Activated CD8-positive, alpha-beta memory T cell treated with anti-CD3 and anti-CD28 coated beads for 1 hour (primary cell): Measurements from ENCODE around the gene B3GAT1.

Source experiments
- DNase-seq, 2 donors: peaks; one replicate each; pipeline ENCODE4 v3.0.0-alpha.2; 2020; ENCODE audit warnings: low read depth in 1 of 2; ENCODE audit errors: extremely low read depth in 1 of 2

B3GAT1 gene

DNA sequence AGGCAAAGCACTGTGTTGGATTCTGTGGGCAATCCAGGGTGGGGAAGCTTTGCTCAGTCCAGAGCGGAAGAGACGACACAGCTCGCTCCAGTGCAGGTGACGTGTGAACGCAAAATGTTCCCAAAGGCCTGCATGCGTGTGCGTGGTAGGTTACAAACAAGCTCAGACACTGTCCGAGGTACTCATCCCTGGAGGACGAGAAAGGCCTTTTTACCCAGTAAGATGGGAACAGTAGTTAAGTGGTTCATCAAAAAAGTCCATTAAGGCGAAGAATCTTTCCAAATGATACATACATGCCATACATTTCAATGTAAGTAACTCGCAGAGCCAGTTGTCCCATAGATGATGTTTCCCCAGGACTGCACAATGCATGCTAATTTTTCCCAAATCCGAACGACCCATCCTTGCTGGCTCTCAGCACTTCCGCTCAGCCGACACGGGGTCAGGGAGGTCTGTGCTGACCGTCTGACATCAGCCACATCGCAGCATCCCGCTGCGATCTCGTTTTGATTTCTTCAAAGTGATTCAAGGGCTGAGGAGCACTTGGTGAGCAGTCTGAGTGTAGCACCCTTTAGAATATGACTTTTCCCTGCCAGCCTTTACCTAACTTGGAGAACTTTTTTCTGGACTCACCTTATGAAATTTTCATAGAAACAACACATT lies 19.0 kb downstream of the B3GAT1 start:
- no peak for DNase-seq

DNA sequence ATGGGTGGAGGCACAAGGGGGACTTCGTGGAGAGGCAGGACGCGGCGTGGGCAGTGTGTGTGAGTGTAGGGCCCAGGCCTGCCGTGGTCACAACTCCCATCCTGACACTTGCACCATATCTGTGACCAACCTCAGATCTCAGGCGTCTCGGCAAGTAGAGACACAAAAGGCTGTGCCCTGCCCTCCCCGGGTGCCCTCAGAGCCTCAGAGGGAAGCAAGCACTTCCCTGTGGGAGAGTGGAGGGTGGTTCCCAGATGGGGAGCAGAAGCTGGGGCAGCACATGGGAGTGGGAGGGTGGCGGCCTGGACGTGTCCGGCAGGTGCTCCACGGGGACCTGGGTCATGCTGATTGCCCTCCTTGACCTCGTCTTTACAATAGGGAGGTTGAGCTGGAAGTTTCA lies 20.4 kb downstream of the B3GAT1 start:
- no peak for DNase-seq

DNA sequence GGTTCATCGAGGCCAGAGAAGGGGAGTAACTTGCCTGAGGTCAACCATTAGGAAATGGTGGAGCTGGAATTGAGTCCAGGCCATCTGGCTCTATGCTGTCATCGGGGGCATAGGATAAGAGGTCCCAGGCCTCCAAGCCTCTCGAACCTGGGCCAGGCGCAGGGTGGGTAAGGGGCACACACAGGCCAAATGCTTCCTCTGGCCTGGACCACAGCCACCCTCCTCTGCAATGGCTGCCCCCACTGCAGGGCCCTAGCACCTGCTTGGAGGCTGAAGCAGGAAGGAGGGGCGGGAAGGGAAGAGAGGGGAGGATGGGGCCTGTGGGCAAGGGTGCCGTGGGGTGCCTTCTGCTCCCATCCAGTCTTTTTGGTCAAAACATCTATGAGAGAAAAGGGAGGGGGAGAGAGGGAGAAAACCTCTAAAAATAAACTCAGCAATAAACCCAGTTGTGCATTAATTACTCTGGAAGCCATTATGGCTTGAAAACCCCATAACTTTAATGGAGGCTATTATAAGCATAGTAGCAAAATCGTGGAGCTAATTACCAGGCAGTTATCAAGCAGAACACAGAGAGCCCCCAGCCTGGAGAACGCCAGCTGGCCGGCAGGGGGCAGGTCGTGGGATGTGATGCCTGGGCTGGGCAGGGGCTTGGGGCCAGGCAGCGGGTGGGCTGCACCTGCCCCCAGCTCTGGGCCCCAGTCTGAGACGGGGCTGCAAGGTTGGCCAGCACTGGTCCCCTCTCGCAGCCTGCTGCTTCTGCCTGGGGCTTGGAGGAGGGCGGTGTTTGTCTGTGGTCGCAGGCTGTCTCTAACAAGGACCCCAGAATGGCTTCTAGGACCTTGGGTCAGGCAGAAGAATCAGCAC lies 21.1 kb downstream of the B3GAT1 start:
- no peak for DNase-seq

DNA sequence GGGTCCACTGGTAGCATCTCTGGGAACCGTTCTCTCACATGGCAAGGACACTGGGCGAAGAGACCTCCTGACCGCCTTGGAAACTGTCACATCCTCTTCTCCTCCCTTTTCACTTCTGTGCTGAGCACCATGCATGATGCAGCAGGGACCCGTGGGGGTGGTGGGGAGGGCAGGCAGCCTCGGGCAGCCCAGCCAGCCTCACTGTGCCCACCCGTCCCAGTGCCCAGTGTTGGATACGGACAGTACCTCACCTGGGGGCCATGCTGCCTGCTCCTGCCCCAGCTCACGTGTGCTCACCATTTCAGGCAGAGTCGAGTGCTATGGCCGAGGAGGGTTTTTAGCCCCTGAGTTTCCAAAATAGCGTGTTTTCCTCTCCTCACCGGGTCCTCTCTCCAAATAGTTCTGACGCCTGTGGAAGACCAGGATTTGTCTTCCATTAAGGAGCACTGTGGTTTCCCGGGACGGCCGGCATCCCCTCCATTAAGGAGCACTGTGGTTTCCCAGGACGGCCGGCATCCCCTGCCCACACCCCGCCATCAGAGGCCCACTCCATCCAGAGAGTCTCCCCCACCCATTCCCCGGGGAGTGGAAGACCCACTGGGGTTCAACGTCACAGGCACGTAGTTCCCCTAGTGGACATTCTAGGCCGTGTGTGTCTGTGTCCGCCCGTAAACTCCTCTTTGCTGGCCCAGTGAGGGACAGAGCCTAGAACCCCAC lies 22.4 kb downstream of the B3GAT1 start:
- no peak for DNase-seq

DNA sequence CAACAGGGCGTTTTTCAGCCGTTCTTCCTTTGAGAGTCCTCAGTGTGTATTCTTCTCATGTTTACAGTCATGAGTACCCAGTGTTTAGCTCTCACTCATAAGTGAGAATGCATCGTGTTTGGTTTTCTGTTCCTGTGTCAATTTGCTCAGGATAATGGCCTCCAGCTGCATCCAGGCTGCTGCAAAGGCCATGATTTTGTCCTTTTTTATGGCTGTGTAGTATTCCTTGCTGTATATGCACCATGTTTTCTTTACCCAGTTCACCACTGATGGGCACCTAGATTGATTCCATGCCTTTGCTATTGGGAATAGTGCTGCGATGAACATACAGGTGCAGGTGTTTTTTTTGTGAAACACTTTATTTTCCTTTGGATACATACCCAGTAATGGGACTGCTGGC lies 23.5 kb downstream of the B3GAT1 start:
- no peak for DNase-seq

DNA sequence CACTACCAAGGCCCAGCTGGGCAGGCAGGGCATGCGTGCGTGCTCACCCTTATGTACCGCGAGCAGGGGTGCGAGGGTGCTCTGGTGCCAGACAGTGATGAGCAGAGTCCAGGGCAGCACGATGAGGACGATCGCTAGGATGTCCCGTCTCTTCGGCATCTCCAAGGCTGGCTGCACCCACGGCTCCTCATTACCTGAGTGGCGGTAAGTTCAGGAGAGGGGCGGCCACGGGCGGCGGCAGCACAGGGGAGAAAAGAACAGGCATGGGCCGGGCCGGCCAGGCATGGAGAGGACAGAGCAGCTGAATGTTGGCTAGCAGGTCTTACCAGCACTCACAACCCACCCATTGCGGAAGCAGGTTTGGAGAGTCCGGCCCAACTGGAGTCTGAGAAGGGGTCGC lies 24.5 kb downstream of the B3GAT1 start:
- no peak for DNase-seq

DNA sequence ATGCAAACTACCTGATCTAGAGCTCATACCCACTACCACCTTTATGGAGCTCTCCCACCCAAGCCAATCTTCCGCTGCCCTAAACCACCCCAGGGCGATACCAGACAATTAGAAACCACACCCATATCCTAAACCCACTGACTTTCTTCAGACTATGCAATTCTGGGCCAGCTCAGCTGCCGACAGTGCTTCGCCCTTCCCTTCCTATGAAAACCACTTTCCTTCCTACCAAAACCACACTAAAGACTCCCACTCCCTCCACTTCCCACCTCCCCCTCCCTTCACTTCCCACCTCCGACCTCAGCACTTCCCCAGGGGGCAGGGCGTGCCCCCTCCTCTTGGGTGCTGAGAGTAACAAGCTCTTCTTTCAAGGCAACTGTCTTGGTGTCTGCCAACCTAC lies 25.1 kb downstream of the B3GAT1 start:
- DNase-seq = no peak

DNA sequence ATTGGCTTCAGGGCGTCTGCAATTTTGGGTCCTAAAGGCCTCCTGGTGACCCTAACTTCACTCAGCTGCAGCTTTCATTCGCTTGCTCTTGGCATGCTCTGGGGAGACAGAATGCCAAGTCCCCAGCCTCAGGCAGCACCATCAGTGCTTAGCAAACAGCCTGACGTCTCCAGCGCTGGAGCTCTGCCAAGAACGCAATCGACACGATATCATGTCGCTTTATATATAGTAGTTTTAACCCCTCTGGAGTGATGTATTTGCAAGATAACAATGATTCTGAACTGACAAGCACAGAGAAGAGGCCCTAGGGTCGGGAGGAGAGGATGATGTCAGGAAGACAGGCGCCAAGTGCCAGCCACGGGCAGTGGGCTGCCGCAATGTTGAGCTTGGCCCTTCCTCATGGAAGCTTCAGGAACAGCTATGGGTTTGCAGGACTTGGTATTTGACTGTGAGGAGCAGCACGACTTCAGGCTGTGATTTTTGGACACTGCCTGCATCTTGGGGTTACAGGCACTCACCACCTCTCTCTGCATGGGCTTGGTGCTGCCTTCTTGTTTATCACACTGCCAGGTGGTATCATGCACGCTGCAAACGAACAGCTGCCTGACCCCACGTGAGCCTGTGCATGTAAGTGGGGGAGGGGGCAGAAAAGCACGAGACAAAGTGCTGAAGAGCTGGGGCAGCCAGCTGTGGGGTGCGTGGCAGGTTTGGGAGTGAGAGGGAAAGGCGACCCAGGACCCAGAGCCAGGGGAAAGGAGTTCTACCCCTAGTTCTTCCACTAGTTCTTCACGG lies 26.1 kb downstream of the B3GAT1 start:
- no peak for DNase-seq

DNA sequence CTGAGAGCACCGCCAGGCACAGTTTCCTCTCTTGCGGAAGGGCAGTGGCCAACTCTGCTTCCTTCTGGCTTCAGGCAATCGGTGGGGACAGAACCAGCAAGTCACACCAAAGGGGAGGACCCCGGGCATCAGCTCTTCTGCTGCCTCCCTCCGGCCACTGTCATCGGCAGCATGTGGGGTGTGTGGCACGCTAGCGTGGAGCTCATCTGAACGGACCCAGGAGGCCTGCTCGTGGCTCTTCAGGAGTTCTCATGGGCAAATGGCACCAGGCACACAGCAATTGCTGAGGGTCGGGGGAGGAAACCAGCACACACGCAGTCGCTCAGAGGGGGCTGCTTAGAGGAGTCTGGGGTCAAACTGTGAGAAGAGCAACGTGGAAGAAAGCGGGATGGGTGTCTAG lies 26.9 kb downstream of the B3GAT1 start:
- DNase-seq = no peak

DNA sequence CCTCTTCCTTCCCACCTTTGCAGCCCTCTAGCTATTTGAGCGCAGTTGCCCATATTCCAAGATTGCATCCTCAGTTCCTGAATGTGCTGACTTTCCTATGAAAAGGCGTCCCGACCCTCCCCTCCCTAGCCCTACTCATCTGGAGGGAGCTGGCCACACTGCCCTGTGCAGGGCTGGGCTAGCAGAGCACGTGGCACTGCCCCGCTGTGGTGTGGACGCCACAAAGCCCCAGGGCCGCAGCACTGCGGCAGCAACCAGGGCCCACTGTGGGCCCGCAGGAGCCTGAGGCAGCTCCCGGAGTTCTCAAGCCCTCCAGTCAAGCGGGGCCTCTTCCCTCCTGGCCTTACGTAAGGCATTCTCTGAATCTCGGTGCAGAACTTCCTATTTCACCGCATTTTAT lies 27.6 kb downstream of the B3GAT1 start:
- DNase-seq = no peak

DNA sequence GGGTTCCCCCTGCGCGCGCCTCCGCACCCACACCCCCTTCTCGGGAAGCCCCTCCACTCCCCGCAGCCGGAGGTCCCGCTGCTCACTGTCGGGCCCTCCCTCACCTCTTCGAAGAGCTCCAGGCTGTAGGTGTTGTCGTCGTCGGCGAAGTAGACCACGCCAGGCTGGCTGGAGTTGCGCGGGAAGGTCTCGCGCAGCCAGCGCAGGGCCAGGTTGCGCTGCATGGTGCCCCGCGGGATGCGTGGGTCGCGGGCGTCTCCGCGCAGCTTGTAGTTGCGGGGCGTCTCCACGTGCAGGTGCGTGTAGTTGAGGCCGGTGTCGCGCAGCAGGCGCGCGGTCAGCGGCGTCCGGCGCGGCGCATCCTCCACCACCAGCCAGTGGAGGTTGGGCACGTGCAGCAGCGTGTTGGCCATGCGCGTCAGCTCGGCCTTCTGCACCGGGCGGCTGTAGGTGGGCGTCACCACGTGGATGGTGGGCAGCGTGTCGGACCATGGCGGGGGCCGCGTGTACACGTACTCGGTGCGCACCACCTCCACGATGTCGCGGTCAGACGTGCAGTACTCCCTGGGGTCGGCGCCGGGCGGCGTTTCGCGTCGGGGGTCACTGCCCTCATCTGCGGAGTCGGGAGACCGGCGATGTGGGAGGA lies 28.3 kb downstream of the B3GAT1 start:
- DNase-seq = no peak

DNA sequence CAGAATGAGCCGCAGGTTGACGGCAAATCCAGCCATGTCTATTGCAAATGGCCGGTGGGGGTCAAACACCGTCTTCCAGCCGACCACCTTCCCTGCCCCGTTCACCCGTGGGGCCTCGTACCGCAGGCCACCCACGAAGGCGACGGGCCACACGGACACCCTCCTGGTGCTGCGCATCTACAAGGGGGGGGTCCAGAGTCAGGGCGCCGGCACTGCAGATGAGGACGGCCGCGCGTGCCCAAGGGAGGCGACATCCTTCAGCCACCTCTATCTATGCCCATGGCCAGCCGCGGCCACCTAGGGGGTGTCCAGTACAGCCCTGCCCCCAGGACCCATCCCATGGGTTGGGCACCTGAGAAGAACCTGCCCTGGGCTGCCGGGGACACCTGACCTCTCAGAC lies 29.2 kb downstream of the B3GAT1 start:
- DNase-seq = no peak

DNA sequence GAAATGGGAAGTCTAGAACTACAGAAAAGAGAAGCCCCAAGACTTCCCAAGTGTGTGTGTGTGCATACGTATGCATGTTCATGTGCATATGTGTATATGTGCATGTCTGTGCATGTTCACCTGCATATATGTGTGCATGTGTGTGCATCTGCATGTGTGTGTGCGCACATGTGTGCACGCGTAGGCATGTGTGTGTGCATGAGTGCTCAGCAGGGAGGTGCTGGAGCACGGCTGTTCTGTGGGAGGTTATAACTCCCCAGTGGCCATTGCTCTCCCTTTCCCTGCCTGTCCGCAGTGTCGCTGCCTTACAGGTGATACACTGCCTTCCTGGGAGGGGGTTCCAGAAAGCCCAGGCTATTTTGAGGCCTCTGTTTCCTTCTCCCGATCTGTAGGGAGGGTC lies 29.8 kb downstream of the B3GAT1 start:
- no peak for DNase-seq

DNA sequence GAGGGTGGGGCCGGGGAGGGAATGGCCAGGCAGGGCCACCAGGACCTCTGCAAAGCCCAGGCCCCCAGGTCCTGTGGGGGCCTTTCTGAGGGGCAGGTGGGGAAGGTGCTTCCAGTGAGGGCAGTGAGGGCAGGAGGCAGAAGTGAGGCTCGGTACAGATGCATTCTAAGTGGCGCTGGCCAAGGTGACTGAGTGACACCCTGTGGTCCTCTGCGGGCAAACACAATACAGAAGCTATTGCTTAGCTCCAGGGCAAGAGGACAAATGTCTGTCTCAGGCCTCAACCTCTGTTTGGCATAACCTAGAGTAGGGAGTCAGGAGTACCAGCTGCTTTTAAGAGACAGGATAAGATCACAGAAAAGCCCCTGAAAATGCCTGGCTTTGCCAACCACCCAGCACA lies 31.3 kb downstream of the B3GAT1 start:
- DNase-seq = no peak

DNA sequence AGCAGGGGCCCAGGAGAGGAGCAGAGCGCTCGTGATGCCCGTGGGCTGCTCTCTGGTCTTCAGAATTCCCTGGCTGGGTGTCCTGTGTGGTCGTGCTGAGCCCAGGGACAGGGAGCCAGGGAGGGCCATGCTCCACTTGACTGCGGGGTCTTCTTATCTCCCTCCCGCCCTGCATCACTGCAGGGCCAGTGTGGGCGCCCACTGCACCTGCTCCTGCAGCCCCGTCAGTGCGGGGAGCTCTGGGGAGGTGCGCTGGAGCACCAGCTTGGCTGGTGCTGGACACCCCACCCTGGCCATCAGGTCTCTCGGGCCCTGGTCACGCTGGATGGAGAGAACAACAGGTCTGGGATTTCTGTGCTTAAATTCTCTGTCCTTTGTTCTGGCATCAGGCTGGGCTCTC lies 31.8 kb downstream of the B3GAT1 start:
- no peak for DNase-seq

DNA sequence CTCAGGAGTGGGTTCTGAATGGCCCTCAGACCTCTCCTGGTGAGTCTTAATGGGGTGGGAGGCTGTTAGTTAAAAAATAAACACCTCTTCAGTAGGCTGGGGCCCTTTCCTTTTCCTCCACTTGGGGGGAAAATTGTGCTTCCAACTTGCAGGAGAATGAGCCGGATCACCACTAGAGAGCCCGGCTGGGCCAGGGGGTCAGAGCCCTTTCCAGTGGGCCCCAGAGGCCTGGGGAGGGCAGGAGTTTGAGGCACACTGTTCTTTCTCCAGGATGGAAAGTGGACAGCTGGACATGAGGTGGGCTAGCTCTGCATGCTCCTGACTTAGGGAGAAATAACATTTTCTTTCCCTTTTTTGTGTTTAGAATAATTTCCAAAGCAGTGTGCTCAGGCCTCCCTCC lies 32.8 kb downstream of the B3GAT1 start:
- DNase-seq = no peak

DNA sequence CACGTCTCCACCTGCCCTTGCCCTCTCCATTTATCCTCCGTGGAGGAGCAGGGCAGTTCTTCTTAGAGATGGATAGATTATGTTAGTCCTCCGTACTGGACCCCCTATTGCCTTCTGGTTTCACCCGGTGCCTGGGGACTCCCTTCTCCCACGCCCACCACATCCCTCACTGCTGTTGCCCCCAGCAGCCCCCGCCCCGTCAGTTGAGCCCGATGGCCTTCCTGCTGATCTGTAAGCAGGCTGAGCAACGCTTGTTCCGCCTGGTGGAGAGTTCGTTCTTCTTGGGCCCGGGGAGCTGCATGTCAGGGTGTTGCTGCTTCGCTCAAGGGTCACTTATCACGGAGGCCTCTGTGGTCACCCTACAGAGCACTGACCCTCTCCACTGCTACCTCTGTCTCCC lies 34.2 kb downstream of the B3GAT1 start:
- DNase-seq = no peak

DNA sequence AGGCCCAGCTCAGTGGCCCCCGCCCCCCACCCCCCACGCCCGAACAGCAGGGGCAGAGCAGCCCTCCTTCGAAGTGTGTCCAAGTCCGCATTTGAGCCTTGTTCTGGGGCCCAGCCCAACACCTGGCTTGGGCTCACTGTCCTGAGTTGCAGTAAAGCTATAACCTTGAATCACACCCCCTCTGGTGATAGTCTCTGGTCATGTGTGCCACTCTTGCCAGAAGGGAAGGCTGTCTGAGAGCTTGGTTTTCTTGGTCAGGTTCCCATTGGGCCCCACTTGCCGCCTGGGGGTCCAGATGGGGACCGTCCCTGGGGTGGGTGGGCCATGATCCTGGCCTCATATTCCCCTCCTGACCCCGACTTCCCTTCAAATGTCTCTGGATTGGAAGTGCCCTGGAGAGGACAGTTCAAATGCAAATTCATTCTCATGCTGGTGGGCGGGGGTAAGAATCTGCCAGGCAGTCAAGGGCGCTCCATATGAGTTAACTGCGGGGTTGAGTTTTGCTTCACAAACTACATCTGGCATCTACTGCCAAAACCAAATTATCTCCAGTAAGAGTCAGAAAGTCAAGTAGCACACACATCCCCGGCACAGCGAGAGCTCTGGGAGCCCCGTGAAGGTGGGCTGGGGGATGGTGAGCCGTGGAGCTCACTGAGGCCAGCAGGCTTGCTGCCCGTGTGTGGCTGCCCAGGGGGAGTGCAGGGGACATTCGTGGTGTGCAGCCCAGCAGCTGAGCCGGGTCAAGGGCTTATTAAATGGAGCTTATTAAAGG lies 35.7 kb downstream of the B3GAT1 start:
- no peak for DNase-seq

DNA sequence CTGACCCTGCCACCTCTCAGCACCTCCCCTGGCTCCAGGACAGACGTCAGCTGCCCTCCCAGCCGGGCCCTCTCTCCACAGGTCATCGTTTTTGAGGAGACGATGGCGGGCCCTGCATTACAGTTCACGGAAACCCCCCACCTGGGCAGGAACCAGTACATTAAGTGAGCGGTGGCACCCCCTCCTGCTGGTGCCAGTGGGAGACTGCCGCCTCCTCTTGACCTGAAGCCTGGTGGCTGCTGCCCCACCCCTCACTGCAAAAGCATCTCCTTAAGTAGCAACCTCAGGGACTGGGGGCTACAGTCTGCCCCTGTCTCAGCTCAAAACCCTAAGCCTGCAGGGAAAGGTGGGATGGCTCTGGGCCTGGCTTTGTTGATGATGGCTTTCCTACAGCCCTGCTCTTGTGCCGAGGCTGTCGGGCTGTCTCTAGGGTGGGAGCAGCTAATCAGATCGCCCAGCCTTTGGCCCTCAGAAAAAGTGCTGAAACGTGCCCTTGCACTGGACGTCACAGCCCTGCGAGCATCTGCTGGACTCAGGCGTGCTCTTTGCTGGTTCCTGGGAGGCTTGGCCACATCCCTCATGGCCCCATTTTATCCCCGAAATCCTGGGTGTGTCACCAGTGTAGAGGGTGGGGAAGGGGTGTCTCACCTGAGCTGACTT lies 37.0 kb downstream of the B3GAT1 start:
- DNase-seq = no peak
